Measurements from ENCODE around the gene ZMIZ1.

DNA sequence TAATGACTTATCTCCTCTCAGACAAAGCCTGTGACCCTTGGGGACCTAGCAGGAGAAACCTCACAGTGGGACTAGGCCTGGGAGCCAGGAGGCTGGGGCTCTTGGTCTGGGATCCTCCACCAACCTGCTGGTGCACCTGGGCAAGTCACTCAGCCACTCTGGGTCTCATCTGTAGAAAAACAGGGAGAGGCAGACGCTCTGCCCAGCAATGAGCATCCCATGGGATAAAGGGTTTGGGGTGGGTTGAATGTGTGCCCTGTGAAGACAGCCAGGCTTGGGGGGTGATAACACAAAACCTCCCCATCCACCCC, 81.6 kb downstream of the ZMIZ1 start:
- TF ChIP-seq, protein P1, sequence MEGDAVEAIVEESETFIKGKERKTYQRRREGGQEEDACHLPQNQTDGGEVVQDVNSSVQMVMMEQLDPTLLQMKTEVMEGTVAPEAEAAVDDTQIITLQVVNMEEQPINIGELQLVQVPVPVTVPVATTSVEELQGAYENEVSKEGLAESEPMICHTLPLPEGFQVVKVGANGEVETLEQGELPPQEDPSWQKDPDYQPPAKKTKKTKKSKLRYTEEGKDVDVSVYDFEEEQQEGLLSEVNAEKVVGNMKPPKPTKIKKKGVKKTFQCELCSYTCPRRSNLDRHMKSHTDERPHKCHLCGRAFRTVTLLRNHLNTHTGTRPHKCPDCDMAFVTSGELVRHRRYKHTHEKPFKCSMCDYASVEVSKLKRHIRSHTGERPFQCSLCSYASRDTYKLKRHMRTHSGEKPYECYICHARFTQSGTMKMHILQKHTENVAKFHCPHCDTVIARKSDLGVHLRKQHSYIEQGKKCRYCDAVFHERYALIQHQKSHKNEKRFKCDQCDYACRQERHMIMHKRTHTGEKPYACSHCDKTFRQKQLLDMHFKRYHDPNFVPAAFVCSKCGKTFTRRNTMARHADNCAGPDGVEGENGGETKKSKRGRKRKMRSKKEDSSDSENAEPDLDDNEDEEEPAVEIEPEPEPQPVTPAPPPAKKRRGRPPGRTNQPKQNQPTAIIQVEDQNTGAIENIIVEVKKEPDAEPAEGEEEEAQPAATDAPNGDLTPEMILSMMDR (IDR thresholded peaks at IDR 0.05 in 4 of 5, conservative IDR thresholded peaks at IDR 0.05 in 1 of 5), result no peak
- TF ChIP-seq POLR2A (IDR thresholded peaks at IDR 0.05), result no peak

Measured in gastrocnemius medialis (tissue), 4 donors.